HCT116 (cell line): ENCODE results near the gene ATXN1. TPM values are rescaled to one million over a fixed set of nuclear protein-coding genes. Genes with fewer than 3 reads are reported as not detected.

Source experiments
- ATAC-seq: fragments of 200-7000 bp; cut with Tn5 transposase; 2 replicates; pipeline ENCODE4 v1.9.1; 2020; ENCODE audit warnings: mild to moderate bottlenecking, moderate library complexity
- BruUV-seq: library from RNA; stranded (reverse); fragments of 400-500 nt; replicated peaks from 2 replicates; lab custom pipeline; 2021; lab: Mats Ljungman, UMichigan
- CTCF ChIA-PET: fragments of 300-600 bp; sonication (Branson Sonifier 250); formaldehyde crosslinking; loops from one replicate; lab custom pipeline; 2021; ENCODE audit warnings: antibody characterized with exemption; lab: Charles Lee
- POLR2A ChIA-PET: fragments of 300-600, 350-600 bp; sonication (Branson Sonifier 250); formaldehyde crosslinking; loops from one replicate; lab custom pipeline; 2021; ENCODE audit warnings: antibody characterized with exemption; lab: Charles Lee
- RAD21 ChIA-PET, 2 experiments: fragments of 300-600 bp; sonication (Branson Sonifier 250); formaldehyde crosslinking; loops; one replicate each; lab custom pipeline; 2023; ENCODE audit warnings: low total read pairs in 2 of 2; ENCODE audit not compliant: uncharacterized antibody in 2 of 2, unreplicated experiment in 2 of 2, low non-redundant PET in 1 of 2; lab: Charles Lee
- DNase-seq: peaks from one replicate; pipeline ENCODE4 v3.0.0-alpha.2; 2010; ENCODE audit warnings: low read depth, low spot score
- H2AFZ ChIP-seq: fragments of 200-600 bp; shearing (Covaris generic), sonication (generic); 2 replicates; pipeline ENCODE4 v1.6.1; 2017; ENCODE audit warnings: low read depth, mixed run types, mixed read lengths, antibody characterized with exemption, low read length; ENCODE audit not compliant: poor library complexity, severe bottlenecking
- H3K27ac ChIP-seq: 2 replicates; pipeline ENCODE4 v1.5.1; 2012; ENCODE audit warnings: low read depth, low read length
- H3K27me3 ChIP-seq: fragments of 200-600 bp; sonication (generic); 2 replicates; pipeline ENCODE4 v1.6.1; 2016; ENCODE audit warnings: mixed run types, low read length, mixed read lengths; ENCODE audit not compliant: insufficient read depth
- H3K36me3 ChIP-seq, 2 experiments: fragments of 200-500 bp in 1 of 2; fragments of 200-600 bp in 1 of 2; sonication (Bioruptor generic) in 1 of 2; sonication (generic) in 1 of 2; 2 replicates each; pipeline versions ENCODE4 v1.5.1 to v1.6.1; 2014 to 2016; ENCODE audit warnings: low read length in 2 of 2, inconsistent platforms in 1 of 2, mixed read lengths in 1 of 2, mixed run types in 1 of 2; ENCODE audit not compliant: insufficient read depth in 2 of 2, control insufficient read depth in 1 of 2
- H3K4me1 ChIP-seq, 2 experiments: fragments of 200-600 bp in 1 of 2; sonication (generic) in 1 of 2; 2 replicates each; pipeline versions ENCODE4 v1.5.1 to v1.6.1; 2012 to 2017; ENCODE audit warnings: low read length in 2 of 2, inconsistent platforms in 1 of 2, mild to moderate bottlenecking in 1 of 2, mixed read lengths in 1 of 2, mixed run types in 1 of 2, moderate library complexity in 1 of 2; ENCODE audit not compliant: insufficient read depth in 2 of 2, control insufficient read depth in 1 of 2
- H3K4me2 ChIP-seq: fragments of 200-600 bp; sonication (generic); 2 replicates; pipeline ENCODE4 v1.6.1; 2017; ENCODE audit warnings: mixed run types, low read length, mixed read lengths
- H3K4me3 ChIP-seq, 2 experiments: fragments of 200-600 bp in 1 of 2; sonication (generic) in 1 of 2; replicated peaks in 1 of 2; 2 replicates each; pipeline ENCODE4 v1.5.1; 2011 to 2016; ENCODE audit warnings: low read length in 2 of 2, control low read depth in 1 of 2, low read depth in 1 of 2, mild to moderate bottlenecking in 1 of 2, mixed read lengths in 1 of 2, mixed run types in 1 of 2
- H3K79me2 ChIP-seq: fragments of 200-600 bp; sonication (generic); 2 replicates; pipeline ENCODE4 v1.6.1; 2017; ENCODE audit warnings: mild to moderate bottlenecking, mixed run types, low read length, moderate library complexity, mixed read lengths; ENCODE audit not compliant: insufficient read depth
- H3K9ac ChIP-seq: fragments of 200-600 bp; sonication (generic); 2 replicates; pipeline ENCODE4 v1.6.1; 2016; ENCODE audit warnings: low read length, mixed read lengths
- H3K9me2 ChIP-seq: fragments of 200-600 bp; sonication (generic), shearing (Covaris generic); 2 replicates; pipeline ENCODE4 v1.6.1; 2017; ENCODE audit warnings: mixed run types, mild to moderate bottlenecking, moderate library complexity; ENCODE audit not compliant: insufficient read depth
- H3K9me3 ChIP-seq, 2 experiments: fragments of 200-500 bp in 1 of 2; fragments of 200-600 bp in 1 of 2; sonication (Bioruptor generic) in 1 of 2; sonication (generic) in 1 of 2; 2 replicates each; pipeline ENCODE4 v1.6.1; 2014 to 2017; ENCODE audit warnings: low read length in 2 of 2, mixed read lengths in 2 of 2, inconsistent platforms in 1 of 2, low read depth in 1 of 2, mild to moderate bottlenecking in 1 of 2, mixed run types in 1 of 2, moderate library complexity in 1 of 2; ENCODE audit not compliant: control insufficient read depth in 1 of 2, insufficient read depth in 1 of 2
- H4K20me1 ChIP-seq: fragments of 200-600 bp; sonication (generic), shearing (Covaris generic); 2 replicates; pipeline ENCODE4 v1.6.1; 2017; ENCODE audit warnings: mixed run types, mild to moderate bottlenecking, moderate library complexity; ENCODE audit not compliant: insufficient read depth
- CBX3 ChIP-seq: IDR thresholded peaks from 2 replicates; pipeline ENCODE4 v1.6.1; 2012; ENCODE audit warnings: low read depth
- CEBPB ChIP-seq: IDR thresholded peaks from 2 replicates; pipeline ENCODE4 v1.6.1; 2012; ENCODE audit warnings: low read depth
- EZH2 ChIP-seq: fragments of 200-600 bp; sonication (generic); IDR thresholded peaks from 2 replicates; pipeline ENCODE4 v1.6.1; 2017; ENCODE audit warnings: antibody characterized with exemption, mixed run types
- EZH2phosphoT487 ChIP-seq: fragments of 200-600 bp; IDR thresholded peaks from 2 replicates; pipeline ENCODE4 v1.6.1; 2018; ENCODE audit warnings: antibody characterized with exemption, borderline replicate concordance
- FOSL1 ChIP-seq: IDR thresholded peaks from 2 replicates; pipeline ENCODE4 v1.6.1; 2012; ENCODE audit warnings: low read depth
- MAX ChIP-seq: IDR thresholded peaks from 2 replicates; pipeline ENCODE4 v1.6.1; 2012
- POLR2A ChIP-seq: IDR thresholded peaks from 2 replicates; pipeline ENCODE4 v1.7.0; 2011; ENCODE audit warnings: borderline replicate concordance; ENCODE audit not compliant: insufficient read depth, insufficient read length; ENCODE audit errors: extremely low read depth
- POLR2AphosphoS5 ChIP-seq: IDR thresholded peaks from 2 replicates; pipeline ENCODE4 v1.6.1; 2011; ENCODE audit warnings: mild to moderate bottlenecking, low read depth, low read length, moderate library complexity
- REST ChIP-seq: IDR thresholded peaks from 2 replicates; pipeline ENCODE4 v1.6.1; 2012; ENCODE audit warnings: low read depth
- SIN3A ChIP-seq: IDR thresholded peaks from 2 replicates; pipeline ENCODE4 v1.6.1; 2012; ENCODE audit warnings: low read depth
- SRF ChIP-seq: IDR thresholded peaks from 2 replicates; pipeline ENCODE4 v1.6.1; 2012; ENCODE audit warnings: low read depth
- TCF7L2 ChIP-seq: IDR thresholded peaks from 2 replicates; pipeline ENCODE4 v1.7.0; 2011; ENCODE audit warnings: borderline replicate concordance, inconsistent platforms; ENCODE audit not compliant: insufficient read depth, insufficient read length; ENCODE audit errors: extremely low read depth
- YY1 ChIP-seq: IDR thresholded peaks from 2 replicates; pipeline ENCODE4 v1.6.1; 2011; ENCODE audit warnings: low read length, low read depth, moderate library complexity, mild to moderate bottlenecking; ENCODE audit not compliant: insufficient replicate concordance; ENCODE audit errors: extremely low read depth
- ZBTB33 ChIP-seq: IDR thresholded peaks from 2 replicates; pipeline ENCODE4 v1.6.1; 2011; ENCODE audit warnings: mild to moderate bottlenecking, low read length, moderate library complexity; ENCODE audit not compliant: insufficient replicate concordance; ENCODE audit errors: extremely low read depth
- ZFX ChIP-seq: fragments of 450-650 bp; IDR thresholded peaks from 2 replicates; pipeline ENCODE4 v1.6.1; 2017
- intact Hi-C: fragments of 100-400 bp; cut with micrococcal nuclease; formaldehyde crosslinking; loops from 2 replicates; pipeline ENCODE4 v1.10.0; 2022
- total RNA-seq: library from RNA; stranded (reverse); gene quantifications from one replicate; pipeline ENCODE4 v1.2.1, GENCODE V29; 2021; ENCODE audit not compliant: unreplicated experiment

Gene ATXN1
- total RNA-seq, 1 experiment from 2014 or later = 21.0 TPM

GRCh38 chr6:16252686-16253299 lies 508.5 kb downstream of the ATXN1 start (continued):
- no peak for TF ChIP-seq TCF7L2
- no peak for TF ChIP-seq YY1
- no peak for TF ChIP-seq FOSL1
- no peak for TF ChIP-seq ZBTB33

- intact Hi-C loops = no loop called here
Observed at GRCh38 chr6:16251706-16252105, 509.6 kb downstream of the ATXN1 start.

More at GRCh38 chr6:16251706-16252105, 509.6 kb downstream of the ATXN1 start:
- no peak overlapping the region for H3K4me3 ChIP-seq
- ATAC-seq (no peak), DNase-seq (no peak)
- no peak overlapping the region for H3K4me2 ChIP-seq
- RAD21 ChIA-PET = no interaction called here
- no peak overlapping the region for H3K27ac ChIP-seq
- H3K9me3 ChIP-seq = no peaks in the 10 kb centered on the region
- H3K9me2 ChIP-seq = no peaks in the 10 kb centered on the region
- no peak overlapping the region for H3K9ac ChIP-seq
- H3K4me1 ChIP-seq = no peaks in the 10 kb centered on the region
- no peaks in the 10 kb centered on the region for H4K20me1 ChIP-seq
- no peak overlapping the region for H2AFZ ChIP-seq
- peaks cover 4 to 10% of the 10 kb centered on the region in 2 experiments; a peak in 3 of 4 replicates for H3K36me3 ChIP-seq
- CTCF ChIA-PET = no interaction called here
- no peaks in the 10 kb centered on the region for H3K27me3 ChIP-seq
- POLR2A ChIA-PET = no interaction called here
- H3K79me2 ChIP-seq = no peaks in the 10 kb centered on the region
- BruUV-seq = no TSS peak
- TF ChIP-seq REST (no peak), SIN3A (no peak), MAX (no peak), TCF7L2 (no peak), SRF (no peak), EZH2 (no peak), CBX3 (no peak), POLR2A (no peak), POLR2AphosphoS5 (no peak), EZH2phosphoT487 (no peak), ZFX (no peak), CEBPB (no peak)
